PC-3 (cell line): ENCODE data around the gene KAZN. TPM values are rescaled to one million over a fixed set of nuclear protein-coding genes. Genes with fewer than 3 reads are reported as not detected.

ENCODE experiments used
- ATAC-seq: fragments of 200-7000 bp; cut with Tn5 transposase; 2 replicates; pipeline ENCODE4 v1.9.1; 2020; ENCODE audit warnings: mild to moderate bottlenecking, moderate library complexity
- BruUV-seq: library from RNA; stranded (reverse); fragments of 400-500 nt; replicated peaks from 2 replicates; lab custom pipeline; 2021; lab: Mats Ljungman, UMichigan
- CTCF ChIA-PET: fragments of 300-600 bp; sonication (Branson Sonifier 250); formaldehyde crosslinking; loops from one replicate; lab custom pipeline; 2022; ENCODE audit warnings: antibody characterized with exemption; lab: Charles Lee
- POLR2A ChIA-PET: fragments of 300-600 bp; sonication (Branson Sonifier 250); formaldehyde crosslinking; loops from one replicate; lab custom pipeline; 2022; ENCODE audit warnings: antibody characterized with exemption; ENCODE audit not compliant: unreplicated experiment; lab: Charles Lee
- DNase-seq: peaks from one replicate; pipeline ENCODE4 v3.0.0-alpha.2; 2015
- H2AFZ ChIP-seq: fragments of 300-600 bp; sonication (generic); 2 replicates; pipeline ENCODE4 v1.6.0; 2016; ENCODE audit warnings: antibody characterized with exemption, low read length
- H3F3A ChIP-seq: fragments of 300-600 bp; sonication (generic); one replicate; pipeline ENCODE4 v1.6.0; 2017; ENCODE audit warnings: antibody characterized with exemption, low read length, control low read depth, mild to moderate bottlenecking; ENCODE audit not compliant: unreplicated experiment
- H3K27ac ChIP-seq: fragments of 300-600 bp; sonication (generic); 2 replicates; pipeline ENCODE4 v1.5.1; 2016; ENCODE audit warnings: mild to moderate bottlenecking, low read length
- H3K27me3 ChIP-seq: fragments of 300-600 bp; sonication (generic); 2 replicates; pipeline ENCODE4 v1.6.1; 2016; ENCODE audit warnings: low read length, mixed read lengths
- H3K36me3 ChIP-seq: fragments of 300-600 bp; sonication (generic); 2 replicates; pipeline ENCODE4 v1.6.1; 2016; ENCODE audit warnings: low read depth, mixed run types, low read length, mixed read lengths
- H3K4me1 ChIP-seq: fragments of 300-600 bp; sonication (generic); 2 replicates; pipeline ENCODE4 v1.5.1; 2016; ENCODE audit warnings: low read length; ENCODE audit not compliant: insufficient read depth
- H3K4me2 ChIP-seq: fragments of 300-600 bp; sonication (generic); 2 replicates; pipeline ENCODE4 v1.6.0; 2016; ENCODE audit warnings: low read length
- H3K4me3 ChIP-seq: fragments of 300-600 bp; sonication (generic); 2 replicates; pipeline ENCODE4 v1.5.1; 2016; ENCODE audit warnings: mild to moderate bottlenecking, low read length, mixed read lengths
- H3K79me2 ChIP-seq: fragments of 300-600 bp; sonication (generic); 2 replicates; pipeline ENCODE4 v1.6.1; 2017; ENCODE audit warnings: low read length, mixed read lengths
- H3K9ac ChIP-seq: fragments of 300-600 bp; sonication (generic); 2 replicates; pipeline ENCODE4 v1.6.0; 2016; ENCODE audit warnings: mild to moderate bottlenecking, low read length
- H3K9me2 ChIP-seq: fragments of 300-600 bp; sonication (generic); replicated peaks from 2 replicates; pipeline ENCODE4 v1.6.1; 2016; ENCODE audit warnings: mixed run types, low read length, mixed read lengths
- H3K9me3 ChIP-seq: fragments of 300-600 bp; sonication (generic); 2 replicates; pipeline ENCODE4 v1.6.1; 2016; ENCODE audit warnings: low read length, mixed read lengths
- H4K20me1 ChIP-seq: fragments of 300-600 bp; sonication (generic); 2 replicates; pipeline ENCODE4 v1.6.1; 2016; ENCODE audit warnings: low read length, mixed read lengths
- CTCF ChIP-seq: fragments of 300-600 bp; sonication (generic); conservative IDR thresholded peaks from 2 replicates; pipeline ENCODE4 v1.5.1; 2017; ENCODE audit warnings: antibody characterized with exemption, low read depth, mild to moderate bottlenecking, low read length
- EZH2 ChIP-seq: fragments of 300-600 bp; sonication (generic); IDR thresholded peaks from one replicate; pipeline ENCODE4 v1.6.1; 2017; ENCODE audit warnings: antibody characterized with exemption, mild to moderate bottlenecking, low read length; ENCODE audit not compliant: unreplicated experiment
- EZH2phosphoT487 ChIP-seq: fragments of 300-600 bp; sonication (generic); IDR thresholded peaks from 2 replicates; pipeline ENCODE4 v1.6.1; 2018; ENCODE audit warnings: mild to moderate bottlenecking, antibody characterized with exemption, low read length, borderline replicate concordance
- intact Hi-C: fragments of 100-400 bp; cut with micrococcal nuclease; formaldehyde crosslinking; loops from 2 replicates; pipeline ENCODE4 v1.9.0; 2023
- total RNA-seq: library from RNA; depleted of rRNA; stranded (reverse); fragments of >200 nt; gene quantifications from 2 replicates; pipeline ENCODE4 v1.2.3, GENCODE V29; 2014

The KAZN gene
- total RNA-seq, 1 experiment from 2014 or later: 2.0 TPM

GRCh38 chr1:15028616-15029015, 430.1 kb downstream of the KAZN start:
- no peaks in the 10 kb centered on the region for H3K36me3 ChIP-seq
- no peak overlapping the region for H2AFZ ChIP-seq
- TF ChIP-seq CTCF (no peak), EZH2phosphoT487 (no peak), EZH2 (no peak)
- H4K20me1 ChIP-seq: no peaks in the 10 kb centered on the region
- H3K27ac ChIP-seq: no peak overlapping the region
- H3K4me2 ChIP-seq: no peak overlapping the region
- no TSS peak for BruUV-seq
- ChIA-PET POLR2A (interaction anchor here (0.5 kb wide), 1 partner anchor 11 kb away, joined by 4 read pairs; no protein-coding TSS in a partner anchor), CTCF (no interaction called here)
- no peaks in the 10 kb centered on the region for H3F3A ChIP-seq
- H3K4me3 ChIP-seq: no peak overlapping the region
- no peaks in the 10 kb centered on the region for H3K27me3 ChIP-seq
- peaks cover 11% of the 10 kb centered on the region; the same call in 1 of the 2 replicates for H3K4me1 ChIP-seq
- H3K9me2 ChIP-seq: no peaks in the 10 kb centered on the region
- no peak for DNase-seq
- H3K9me3 ChIP-seq: no peaks in the 10 kb centered on the region
- intact Hi-C loops: loop anchor here (5.0 kb wide), 2 partner anchors 421 to 1061 kb away; no protein-coding TSS in a partner anchor
- no peak overlapping the region for H3K9ac ChIP-seq
- ATAC-seq: no peak
- no peaks in the 10 kb centered on the region for H3K79me2 ChIP-seq

- ATAC-seq: no peak
These were observed 430.6 kb downstream of the KAZN start for GRCh38 chr1:15029036-15029435.

More at GRCh38 chr1:15029036-15029435, 430.6 kb downstream of the KAZN start:
- H3K9me3 ChIP-seq: no peaks in the 10 kb centered on the region
- no peak overlapping the region for H3K4me3 ChIP-seq
- no peaks in the 10 kb centered on the region for H3F3A ChIP-seq
- ChIA-PET CTCF (no interaction called here), POLR2A (interaction anchor here (0.5 kb wide), 1 partner anchor 12 kb away, joined by 4 read pairs; no protein-coding TSS in a partner anchor)
- BruUV-seq: no TSS peak
- H4K20me1 ChIP-seq: no peaks in the 10 kb centered on the region
- H3K79me2 ChIP-seq: no peaks in the 10 kb centered on the region
- H3K27me3 ChIP-seq: no peaks in the 10 kb centered on the region
- no peak overlapping the region for H2AFZ ChIP-seq
- H3K9ac ChIP-seq: no peak overlapping the region
- H3K27ac ChIP-seq: no peak overlapping the region
- H3K4me1 ChIP-seq: peaks cover 11% of the 10 kb centered on the region; the same call in 1 of the 2 replicates
- no peaks in the 10 kb centered on the region for H3K36me3 ChIP-seq
- intact Hi-C loops: loop anchor here (5.0 kb wide), 2 partner anchors 422 to 1062 kb away; no protein-coding TSS in a partner anchor
- DNase-seq: no peak
- no peaks in the 10 kb centered on the region for H3K9me2 ChIP-seq
- TF ChIP-seq EZH2phosphoT487 (no peak), EZH2 (no peak), CTCF (no peak)
- no peak overlapping the region for H3K4me2 ChIP-seq
